Choroid plexus epithelial cell (primary cell): Measurements from ENCODE around the gene GSG1L.

Experiments
- DNase-seq: peaks from one replicate; pipeline ENCODE4 v3.0.0-alpha.2; 2010; ENCODE audit warnings: low read depth
- H3K4me3 ChIP-seq: 2 replicates; pipeline ENCODE4 v1.5.1; 2011; ENCODE audit warnings: low read depth, mild to moderate bottlenecking, control low read depth, low read length, moderate library complexity
- CTCF ChIP-seq: conservative IDR thresholded peaks from 2 replicates; pipeline ENCODE4 v1.5.1; 2011; ENCODE audit warnings: low read depth, mild to moderate bottlenecking, control low read depth, inconsistent platforms, low read length, moderate library complexity

The GSG1L gene

GRCh38 chr16:27826081-27826892 is 237.2 kb downstream of the GSG1L start:
- no peak for TF ChIP-seq CTCF
- no peak for DNase-seq
- no peak overlapping the region for H3K4me3 ChIP-seq

- TF ChIP-seq CTCF = no peak
- no peak for DNase-seq
- no peak overlapping the region for H3K4me3 ChIP-seq
Observed at GRCh38 chr16:27824786-27825185, 238.7 kb downstream of the GSG1L start.

- no peak for DNase-seq
- TF ChIP-seq CTCF = no peak
- H3K4me3 ChIP-seq = no peak overlapping the region
Observed at GRCh38 chr16:27824006-27824405, 239.5 kb downstream of the GSG1L start.

- no peak for DNase-seq
- H3K4me3 ChIP-seq = no peak overlapping the region
- TF ChIP-seq CTCF = no peak
Observed at GRCh38 chr16:27823421-27823820, 240.1 kb downstream of the GSG1L start.

GRCh38 chr16:27822996-27823395 is 240.5 kb downstream of the GSG1L start:
- no peak for DNase-seq
- TF ChIP-seq CTCF = no peak
- H3K4me3 ChIP-seq = no peak overlapping the region

GRCh38 chr16:27822529-27822928 is 241.0 kb downstream of the GSG1L start:
- no peak for DNase-seq
- TF ChIP-seq CTCF = no peak
- no peak overlapping the region for H3K4me3 ChIP-seq
